Gastrocnemius medialis (tissue), 4 donors: ENCODE results near the gene EVA1C. TPM values are rescaled to one million over a fixed set of nuclear protein-coding genes. Genes with fewer than 3 reads are reported as not detected.
"Not testable (repeated sequence)": the region's sequence is repeated elsewhere in the genome, so short reads cannot be mapped to it uniquely, and the experiment has no call there.

Experiments used
- ATAC-seq, 2 donors: fragments of 150-250 bp; one replicate each; pipeline ENCODE4 v1.9.1; 2016
- DNase-seq, 2 donors: peaks; one replicate each; pipeline ENCODE4 v3.0.0-alpha.2; 2019
- H3K27ac ChIP-seq, 4 donors: fragments of 200-600 bp; sonication (generic); 1 replicate in 1 of 4; 2 replicates in 3 of 4; pipeline ENCODE4 v1.5.1; 2016 to 2018; ENCODE audit warnings: mild to moderate bottlenecking in 2 of 4, moderate library complexity in 1 of 4
- H3K27me3 ChIP-seq, 3 donors: fragments of 200-600 bp; sonication (generic) in 2 of 3; 1 replicate in 1 of 3; 2 replicates in 2 of 3; pipeline versions ENCODE4 v1.5.1 to v1.6.0; 2016 to 2019; ENCODE audit warnings: mild to moderate bottlenecking in 1 of 3, moderate library complexity in 1 of 3
- H3K36me3 ChIP-seq, 2 donors: fragments of 200-600 bp; sonication (generic) in 1 of 2; one replicate each; pipeline ENCODE4 v1.5.1; 2017 to 2018
- H3K4me1 ChIP-seq, 2 donors: fragments of 200-600 bp; sonication (generic) in 1 of 2; one replicate each; pipeline ENCODE4 v1.5.1; 2016 to 2017; ENCODE audit warnings: mild to moderate bottlenecking in 2 of 2
- H3K4me3 ChIP-seq, 4 donors: fragments of 200-600 bp; sonication (generic) in 3 of 4; 1 replicate in 1 of 4; 2 replicates in 3 of 4; pipeline ENCODE4 v1.5.1; 2016 to 2019; ENCODE audit warnings: mild to moderate bottlenecking in 2 of 4
- H3K9me3 ChIP-seq, 3 donors: fragments of 200-600 bp; sonication (generic) in 2 of 3; 1 replicate in 1 of 3; 2 replicates in 2 of 3; pipeline ENCODE4 v1.5.1; 2016 to 2019
- CTCF ChIP-seq, 5 experiments: fragments of 450-650 bp in 3 of 5; fragments of 200-600 bp in 2 of 5; sonication (generic) in 2 of 5; IDR thresholded peaks in 4 of 5; conservative IDR thresholded peaks in 1 of 5; 1 replicate in 4 of 5; 2 replicates in 1 of 5; pipeline ENCODE4 v1.5.1; 2016 to 2019; ENCODE audit warnings: antibody characterized with exemption in 5 of 5, mild to moderate bottlenecking in 3 of 5, moderate library complexity in 3 of 5
- POLR2A ChIP-seq, 2 donors: fragments of 450-650 bp; IDR thresholded peaks; one replicate each; pipeline ENCODE4 v1.6.1; 2017; ENCODE audit warnings: antibody characterized with exemption in 2 of 2, mild to moderate bottlenecking in 2 of 2, moderate library complexity in 2 of 2
- in situ Hi-C, 4 donors: fragments of 200-750 bp; cut with MboI; loops; one replicate each; pipeline versions ENCODE4 v1.15.0 to v1.8.0; 2017; ENCODE audit warnings: low sequenced_read_pairs in 4 of 4
- intact Hi-C: fragments of 100-400 bp; cut with DNase I; formaldehyde crosslinking; loops from one replicate; pipeline ENCODE4 v1.15.1; 2023; ENCODE audit warnings: low total_unique reads
- total RNA-seq, 4 donors: library from RNA; depleted of rRNA; stranded (reverse); fragments of >200 nt; gene quantifications; one replicate each; pipeline versions ENCODE4 v1.1.0 to v1.2.3, GENCODE V29; 2016

Gene EVA1C
- total RNA-seq, 4 donors from 2014 or later = 9.2 to 15.8 (median 12.1) TPM

GRCh38 chr21:32560896-32561295 is 148.4 kb downstream of the EVA1C start:
- intact Hi-C loops = loop anchor here (10.0 kb wide), 1 partner anchor 286 kb away; the partner anchor contains the start of gene MIS18A
- Histone ChIP-seq H3K27me3 (no peaks in the 10 kb centered on the region), H3K4me3 (no peak overlapping the region), H3K27ac (no peak overlapping the region), H3K36me3 (no peaks in the 10 kb centered on the region), H3K9me3 (no peaks in the 10 kb centered on the region), H3K4me1 (no peaks in the 10 kb centered on the region)
- in situ Hi-C loops = loop anchor here (10.0 kb wide), 1 partner anchor 156 kb away; no protein-coding TSS in a partner anchor
- DNase-seq (no peak), ATAC-seq (no peak)
- TF ChIP-seq CTCF (IDR thresholded peaks at IDR 0.05 in 4 of 5, conservative IDR thresholded peaks at IDR 0.05 in 1 of 5) (no peak), POLR2A (IDR thresholded peaks at IDR 0.05) (no peak)

- in situ Hi-C loops (loop anchor here (10.0 kb wide), 1 partner anchor 157 kb away; no protein-coding TSS in a partner anchor), intact Hi-C loops (loop anchor here (10.0 kb wide), 1 partner anchor 287 kb away; the partner anchor contains the start of gene MIS18A)
- H3K36me3 ChIP-seq, DNase-seq, H3K27ac ChIP-seq, H3K27me3 ChIP-seq, H3K4me3 ChIP-seq, H3K9me3 ChIP-seq, H3K4me1 ChIP-seq, ATAC-seq: not testable (repeated sequence)
Observed at GRCh38 chr21:32561476-32561875, 149.0 kb downstream of the EVA1C start.

GRCh38 chr21:32562426-32562825 is 149.9 kb downstream of the EVA1C start:
- intact Hi-C loops = loop anchor here (10.0 kb wide), 1 partner anchor 288 kb away; the partner anchor contains the start of gene MIS18A
- no peak for DNase-seq

GRCh38 chr21:32562915-32563314 is 150.4 kb downstream of the EVA1C start:
- in situ Hi-C loops (loop anchor here (10.0 kb wide), 1 partner anchor 158 kb away; no protein-coding TSS in a partner anchor), intact Hi-C loops (loop anchor here (10.0 kb wide), 1 partner anchor 288 kb away; the partner anchor contains the start of gene MIS18A)
- TF ChIP-seq POLR2A (IDR thresholded peaks at IDR 0.05) = no peak
- TF ChIP-seq CTCF (IDR thresholded peaks at IDR 0.05 in 4 of 5, conservative IDR thresholded peaks at IDR 0.05 in 1 of 5) = no peak
- no peak for DNase-seq
- Histone ChIP-seq H3K9me3 (no peaks in the 10 kb centered on the region), H3K27me3 (no peaks in the 10 kb centered on the region), H3K36me3 (no peaks in the 10 kb centered on the region), H3K4me1 (no peaks in the 10 kb centered on the region), H3K27ac (peak overlapping the region in 2 of 4 donors; percentile 11 to 42), H3K4me3 (no peak overlapping the region)
- no peak for ATAC-seq

More at GRCh38 chr21:32562426-32562825, 149.9 kb downstream of the EVA1C start:
- Histone ChIP-seq H3K36me3 (no peaks in the 10 kb centered on the region), H3K27me3 (no peaks in the 10 kb centered on the region), H3K27ac (peak overlapping the region in 3 of 4 donors; percentile 32 to 61 (median 53)), H3K4me1 (no peaks in the 10 kb centered on the region), H3K9me3 (no peaks in the 10 kb centered on the region), H3K4me3 (no peak overlapping the region)
- TF ChIP-seq CTCF (IDR thresholded peaks at IDR 0.05 in 4 of 5, conservative IDR thresholded peaks at IDR 0.05 in 1 of 5) (peak in 1 of 5 experiments; percentile 24), POLR2A (IDR thresholded peaks at IDR 0.05) (no peak)
- no peak for ATAC-seq
- in situ Hi-C loops = loop anchor here (10.0 kb wide), 1 partner anchor 158 kb away; no protein-coding TSS in a partner anchor

Other genes with a start within 250 kb of the EVA1C start
- 1 to 10 TPM in 1 of 4 donors, under 1 TPM in 3; 0.51 to 2.7 (median 0.87) TPM for gene MIS18A, start 133.7 kb upstream of the EVA1C start, total RNA-seq
- not detected for gene MRAP, start 113.9 kb upstream of the EVA1C start, total RNA-seq
- 10 to 100 TPM; 13.7 to 17.7 (median 15.2) TPM for gene URB1, start 19.7 kb upstream of the EVA1C start, total RNA-seq
- gene TCP10L, start 172.8 kb downstream of the EVA1C start, total RNA-seq = under 1 TPM; 0.19 to 0.36 (median 0.33) TPM
- 10 to 100 TPM; 21.4 to 45.6 (median 38.2) TPM for gene CFAP298, start 199.7 kb downstream of the EVA1C start, total RNA-seq